ENCODE data around the gene CHID1.

GRCh38 chr11:925158-925495 is 14.5 kb upstream of the CHID1 start:
- TF ChIP-seq EZH2 (IDR thresholded peaks at IDR 0.05; ENCODE audit: low read depth) (no peak), CTCF (conservative IDR thresholded peaks at IDR 0.05) (no peak)

Measured in PC-9 (cell line).